OCI-M2 (cell line): Measurements from ENCODE around the gene SRSF11.
A peak's percentile ranks its signal among the peaks of the same experiment; 100 is the strongest.
"Not testable (repeated sequence)": the region's sequence is repeated elsewhere in the genome, so short reads cannot be mapped to it uniquely, and the experiment has no call there.

Experiments
- DNase-seq: peaks from one replicate; lab custom pipeline; 2025; ENCODE audit not compliant: unreplicated experiment; lab: John Stamatoyannopoulos, UW

Gene SRSF11, protein sequence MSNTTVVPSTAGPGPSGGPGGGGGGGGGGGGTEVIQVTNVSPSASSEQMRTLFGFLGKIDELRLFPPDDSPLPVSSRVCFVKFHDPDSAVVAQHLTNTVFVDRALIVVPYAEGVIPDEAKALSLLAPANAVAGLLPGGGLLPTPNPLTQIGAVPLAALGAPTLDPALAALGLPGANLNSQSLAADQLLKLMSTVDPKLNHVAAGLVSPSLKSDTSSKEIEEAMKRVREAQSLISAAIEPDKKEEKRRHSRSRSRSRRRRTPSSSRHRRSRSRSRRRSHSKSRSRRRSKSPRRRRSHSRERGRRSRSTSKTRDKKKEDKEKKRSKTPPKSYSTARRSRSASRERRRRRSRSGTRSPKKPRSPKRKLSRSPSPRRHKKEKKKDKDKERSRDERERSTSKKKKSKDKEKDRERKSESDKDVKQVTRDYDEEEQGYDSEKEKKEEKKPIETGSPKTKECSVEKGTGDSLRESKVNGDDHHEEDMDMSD

DNA sequence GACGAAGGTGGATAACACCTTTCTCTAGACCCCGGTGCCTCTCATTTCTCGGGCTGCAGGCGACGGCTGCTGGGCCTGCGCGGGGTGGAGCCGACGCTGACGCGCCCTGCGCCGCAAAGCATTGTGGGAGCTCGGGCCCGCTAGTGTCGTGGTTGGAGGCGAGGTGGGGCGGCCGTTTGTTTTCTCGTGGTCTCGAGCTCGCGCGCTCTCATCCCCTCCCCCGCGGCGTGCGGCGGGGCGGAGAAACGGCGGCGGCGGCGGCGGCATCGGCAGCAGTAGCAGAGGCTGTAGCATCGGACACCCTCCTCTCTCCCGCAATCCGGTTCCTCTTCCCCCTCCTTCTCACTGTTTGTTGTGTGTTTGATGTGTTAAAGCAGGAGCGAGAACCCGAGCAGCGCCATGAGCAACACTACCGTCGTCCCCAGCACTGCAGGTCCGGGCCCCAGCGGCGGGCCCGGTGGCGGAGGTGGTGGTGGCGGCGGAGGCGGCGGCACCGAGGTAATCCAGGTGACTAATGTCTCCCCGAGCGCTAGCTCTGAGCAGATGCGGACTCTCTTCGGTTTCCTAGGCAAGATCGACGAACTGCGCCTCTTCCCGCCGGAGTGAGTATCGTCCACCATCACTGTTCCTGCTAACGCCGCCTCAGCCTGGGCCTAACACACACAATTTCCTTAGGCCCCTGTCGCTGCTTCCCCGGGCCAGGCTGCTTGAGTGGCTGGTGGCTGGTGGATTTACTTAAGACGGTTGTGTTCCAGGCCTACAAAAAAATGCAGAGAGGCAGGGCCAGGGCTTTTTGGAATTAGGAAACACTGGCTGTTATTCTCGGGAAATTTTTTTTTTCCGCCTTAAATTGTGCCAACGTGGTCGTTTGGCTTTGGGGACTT, at the start of gene SRSF11:
Gene SRSF11, plus strand, starts transcription at position 143 of the 884 bp plus-strand sequence. Its CDS starts 257 bp downstream, at position 400.
- DNase-seq: no peak

GRCh38 chr1:70171512-70171911, 49.7 kb upstream of the SRSF11 start:
- DNase-seq: no peak

DNA sequence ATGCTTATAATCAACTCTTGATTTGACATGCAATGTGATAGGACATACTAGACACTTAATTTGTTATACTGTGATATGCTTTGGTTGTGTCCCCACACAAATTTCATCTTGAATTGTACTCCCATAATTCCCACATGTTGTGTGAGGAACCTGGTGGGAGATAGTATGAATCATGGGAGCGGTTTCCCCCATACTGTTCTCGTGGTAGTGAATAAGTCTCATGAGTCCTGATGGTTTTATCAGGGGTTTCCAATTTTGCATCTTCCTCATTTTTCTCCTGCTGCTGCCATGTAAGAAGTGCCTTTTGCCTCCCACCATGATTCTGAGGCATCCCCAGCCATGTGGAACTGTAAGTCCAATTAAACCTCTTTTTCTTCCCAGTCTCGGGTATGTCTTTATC, 36.0 kb upstream of the SRSF11 start:
- not testable (repeated sequence) for DNase-seq

- DNase-seq: no peak
Measured at GRCh38 chr1:70188522-70188921, 32.7 kb upstream of the SRSF11 start.

DNA sequence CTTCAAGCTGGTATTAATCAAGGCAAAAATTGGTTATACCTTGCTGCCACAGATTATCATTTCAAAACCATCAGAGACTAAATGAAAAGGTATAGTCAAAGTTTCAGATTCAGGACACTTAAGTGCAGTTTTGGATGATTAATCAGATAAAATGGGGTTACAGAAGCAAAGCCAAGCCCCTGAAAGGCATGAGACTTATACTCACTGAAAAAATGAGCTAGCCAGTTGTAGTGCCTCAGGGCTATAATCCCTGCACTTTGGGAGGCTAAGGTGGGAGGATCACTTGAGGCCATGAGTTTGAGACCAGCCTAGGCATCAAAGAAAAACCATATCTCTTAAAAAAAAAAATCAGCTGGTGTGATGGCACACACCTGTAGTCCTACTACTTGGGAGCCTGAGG, 31.0 kb upstream of the SRSF11 start:
- DNase-seq: no peak

- not testable (repeated sequence) for DNase-seq
Measured at GRCh38 chr1:70192446-70192845, 28.7 kb upstream of the SRSF11 start.

- no peak for DNase-seq
Measured at GRCh38 chr1:70194601-70195000, 26.6 kb upstream of the SRSF11 start.

- DNase-seq: no peak
Measured at GRCh38 chr1:70195342-70195741, 25.8 kb upstream of the SRSF11 start.

DNA sequence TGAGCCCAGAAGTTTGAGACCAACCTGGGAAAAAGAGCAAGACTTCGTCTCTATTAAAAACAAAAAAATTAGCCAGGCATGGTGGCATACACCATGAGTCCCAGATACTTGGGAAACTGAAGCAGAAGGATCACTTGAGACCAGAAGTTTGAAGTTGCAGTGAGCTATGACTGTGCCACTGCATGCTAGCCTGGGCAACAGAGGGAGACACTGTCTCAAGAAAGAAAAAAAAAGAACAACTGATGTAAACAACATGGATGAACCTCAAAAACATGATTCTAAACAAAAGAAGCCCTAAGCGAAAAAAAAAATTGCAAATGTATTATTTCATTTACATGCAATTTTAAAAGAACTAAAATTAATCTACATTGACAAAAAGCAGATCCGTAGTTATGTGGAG, 24.8 kb upstream of the SRSF11 start:
- DNase-seq: no peak

GRCh38 chr1:70200065-70200464, 21.1 kb upstream of the SRSF11 start:
- DNase-seq: no peak

DNA sequence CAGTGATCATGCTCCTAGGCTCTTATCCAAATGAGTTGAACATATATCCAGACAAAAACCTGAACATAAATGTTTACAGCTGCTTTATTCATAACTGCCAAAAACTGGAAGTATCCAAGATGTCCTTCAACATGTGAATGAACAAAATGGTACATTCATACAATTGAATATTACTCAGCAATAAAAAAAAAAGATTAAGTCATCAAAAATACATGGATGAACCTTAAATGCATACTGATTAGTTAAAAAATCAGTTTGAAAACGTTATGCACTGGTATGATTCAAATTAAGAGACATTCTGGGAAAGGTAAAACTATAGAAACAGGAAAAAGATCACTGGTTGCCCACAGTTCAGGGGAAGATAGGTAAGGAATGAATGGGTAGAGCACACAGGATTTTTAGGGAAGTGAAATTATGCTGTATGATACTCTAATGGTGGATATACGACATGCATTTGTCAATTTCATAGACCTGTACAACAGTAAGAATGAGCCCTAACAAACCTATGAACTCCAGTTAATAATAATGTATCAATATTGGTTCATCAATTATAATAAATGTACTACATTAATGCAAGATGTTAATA, 18.9 kb upstream of the SRSF11 start:
- no peak for DNase-seq

DNA sequence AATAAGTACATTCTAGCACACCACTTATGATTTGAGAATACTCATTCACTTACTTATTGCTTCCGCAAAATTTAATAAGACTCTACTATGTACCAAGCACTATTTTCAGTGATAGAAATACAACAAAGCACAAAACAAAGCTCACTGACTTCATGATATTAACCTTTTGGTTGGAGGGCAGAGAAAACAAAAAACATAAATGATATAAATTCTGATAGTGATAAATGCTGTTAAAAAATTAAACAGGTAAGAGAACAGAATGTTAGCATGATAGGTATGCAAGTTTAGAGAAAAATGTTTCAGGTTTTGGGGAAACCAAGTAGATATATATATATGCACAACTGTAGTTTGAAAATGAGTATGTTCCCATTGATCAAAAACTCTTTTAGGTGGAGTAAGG, 17.0 kb upstream of the SRSF11 start:
- no peak for DNase-seq

- no peak for DNase-seq
Measured at GRCh38 chr1:70204600-70204999, 16.6 kb upstream of the SRSF11 start.

- no peak for DNase-seq
Measured at GRCh38 chr1:70205071-70205433, 16.1 kb upstream of the SRSF11 start.

DNA sequence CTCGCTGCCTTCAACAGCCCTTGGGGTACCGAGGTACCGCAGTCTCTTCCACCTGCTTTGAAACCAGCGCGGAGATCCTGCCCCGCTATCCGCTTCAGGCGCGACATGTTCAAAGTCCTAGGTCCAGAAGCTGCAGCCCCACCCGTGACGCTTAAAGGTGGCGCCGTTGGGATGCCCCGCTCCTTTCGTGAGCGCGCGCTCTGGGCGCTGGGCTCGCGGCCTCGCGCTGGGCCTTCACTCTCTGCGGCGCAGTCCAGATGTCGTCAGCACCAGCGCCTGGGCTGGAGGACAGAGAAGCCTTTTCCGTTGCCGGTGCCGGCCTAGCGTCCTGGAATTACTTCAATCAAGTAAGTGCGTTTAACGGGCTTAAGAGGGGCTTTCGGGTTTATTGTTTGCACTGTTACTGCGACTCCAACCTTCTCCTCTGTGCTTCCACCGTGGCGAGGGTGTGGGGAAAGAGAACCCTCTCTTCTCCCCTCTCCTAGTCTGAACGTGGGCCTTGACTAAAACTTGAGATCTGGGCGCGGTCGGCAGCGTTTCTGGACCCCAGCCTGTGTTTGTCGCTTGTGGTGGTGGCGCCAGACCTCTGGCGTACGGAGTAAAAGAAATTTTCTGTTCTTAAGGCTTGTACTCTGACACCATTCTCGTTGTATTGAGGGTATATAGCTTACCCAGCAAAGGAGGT, 15.6 kb upstream of the SRSF11 start, which contains the start of gene LRRC40:
Gene LRRC40, minus strand, starts transcription at position 146 of the 685 bp plus-strand sequence. Its CDS starts 39 bp downstream, at position 107.
- peak; percentile 94 for DNase-seq

DNA sequence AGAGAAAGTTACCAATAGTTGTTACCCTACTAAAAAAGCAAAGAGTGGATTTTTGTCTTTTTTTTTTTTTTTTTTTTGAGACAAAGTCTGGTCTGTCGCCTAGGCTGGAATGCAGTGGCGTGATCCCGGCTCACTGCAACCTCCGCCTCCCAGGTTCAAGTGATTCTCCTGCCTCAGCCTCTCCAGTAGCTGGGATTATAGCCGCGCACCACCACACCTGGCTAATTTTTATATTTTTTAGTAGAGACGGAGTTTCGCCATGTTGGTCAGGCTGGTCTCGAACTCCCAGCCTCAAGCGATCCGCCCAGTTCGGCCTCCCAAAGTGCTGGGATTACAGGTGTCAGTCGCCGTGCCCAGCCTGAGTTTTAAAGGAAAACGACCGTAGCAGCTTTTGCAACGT, 14.3 kb upstream of the SRSF11 start:
- not testable (repeated sequence) for DNase-seq

GRCh38 chr1:70207492-70207891, 13.7 kb upstream of the SRSF11 start:
- no peak for DNase-seq

DNA sequence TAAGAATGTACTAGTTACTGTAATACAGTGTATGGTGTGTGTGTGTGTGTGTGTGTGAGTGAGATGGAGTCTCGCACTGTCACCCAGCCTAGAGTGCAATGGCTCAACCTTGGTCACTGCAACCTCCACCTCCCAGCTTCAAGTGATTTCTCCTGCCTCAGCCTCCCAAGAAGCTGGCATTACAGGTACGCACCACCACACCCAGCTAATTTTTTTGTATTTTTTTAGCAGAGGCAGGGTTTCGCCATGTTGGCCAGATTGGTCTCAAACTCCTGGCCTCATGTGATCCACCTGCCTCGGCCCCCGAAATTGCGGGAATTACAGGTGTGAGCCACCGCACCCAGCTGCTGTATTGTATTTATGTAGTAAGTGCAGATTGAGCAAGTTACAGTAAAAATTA, 12.9 kb upstream of the SRSF11 start:
- DNase-seq: no peak

DNA sequence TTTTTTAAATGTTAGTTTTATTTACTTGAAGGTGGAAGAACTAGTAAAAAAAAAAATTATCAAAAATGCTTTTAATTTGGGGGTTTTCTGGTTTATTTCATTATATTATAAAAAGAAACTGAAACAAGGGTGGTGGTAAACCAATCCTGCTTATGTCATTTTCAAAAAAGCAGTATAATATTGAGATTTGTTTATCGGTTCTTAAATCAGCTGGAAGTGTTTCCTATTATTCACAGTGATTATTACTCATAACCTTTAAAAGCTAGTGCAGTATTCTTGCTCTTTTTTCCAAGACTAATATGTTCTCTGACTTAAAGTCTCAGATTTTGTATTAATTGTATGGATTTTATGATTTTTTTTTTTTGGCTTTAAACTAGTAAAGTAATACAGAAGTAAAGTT, 10.4 kb upstream of the SRSF11 start:
- DNase-seq: no peak

- DNase-seq: no peak
Measured at GRCh38 chr1:70211541-70211940, 9.6 kb upstream of the SRSF11 start.

DNA sequence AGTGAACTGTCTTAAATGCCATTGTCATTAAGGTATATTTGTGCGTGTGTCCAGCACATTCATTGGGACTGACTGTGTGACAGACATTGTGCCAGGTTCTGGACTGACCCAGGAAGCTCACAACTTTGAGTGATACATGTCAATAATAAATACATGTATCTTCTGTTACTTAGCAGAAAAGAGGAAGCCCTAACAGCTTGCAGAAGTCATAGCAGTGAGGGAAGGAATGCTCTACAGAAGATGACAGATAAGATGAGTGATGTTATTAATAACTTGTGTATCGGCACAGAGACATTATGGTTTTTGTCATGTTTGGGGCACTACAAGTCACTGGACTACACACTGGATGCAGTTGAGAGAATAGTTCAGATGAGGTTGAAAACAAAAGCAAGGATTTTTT, 1.2 kb upstream of the SRSF11 start:
- DNase-seq: no peak
